AG09319 (cell line): ENCODE measurements around the gene CHST13.

ENCODE experiments used
- DNase-seq: peaks from one replicate; pipeline ENCODE4 v3.0.0-alpha.2; 2010; ENCODE audit warnings: low read depth; ENCODE audit errors: extremely low read depth
- CTCF ChIP-seq: IDR thresholded peaks from 2 replicates; pipeline ENCODE4 v1.5.1; 2011; ENCODE audit warnings: low read depth, mild to moderate bottlenecking, inconsistent platforms, low read length, moderate library complexity

Gene CHST13

GRCh38 chr3:126501054-126501453, 22.9 kb upstream of the CHST13 start:
- DNase-seq: no peak
- no peak for TF ChIP-seq CTCF

DNA sequence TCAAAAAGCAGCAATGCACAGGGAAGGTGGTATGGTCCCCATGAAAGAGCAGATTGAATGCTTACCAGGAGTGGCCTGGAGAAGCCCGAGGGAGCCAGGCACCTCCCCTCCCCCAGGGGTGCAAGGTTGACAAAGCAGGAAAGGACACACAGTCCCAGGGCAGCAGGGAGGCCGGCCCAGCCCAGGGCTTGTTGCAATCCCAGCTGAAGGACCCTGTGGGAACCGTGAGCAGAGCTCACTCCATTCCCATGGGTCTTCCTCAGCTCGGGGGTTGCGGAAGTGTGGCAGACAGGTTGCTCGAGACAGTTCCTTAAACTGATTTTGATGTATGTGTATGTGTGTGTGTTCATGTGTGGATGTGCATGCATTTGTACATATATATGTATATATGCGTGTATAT, 22.2 kb upstream of the CHST13 start:
- no peak for TF ChIP-seq CTCF
- DNase-seq: no peak

GRCh38 chr3:126502656-126503055, 21.3 kb upstream of the CHST13 start:
- no peak for DNase-seq
- no peak for TF ChIP-seq CTCF

- TF ChIP-seq CTCF: no peak
- no peak for DNase-seq
Observed at GRCh38 chr3:126503701-126504100, 20.3 kb upstream of the CHST13 start.

DNA sequence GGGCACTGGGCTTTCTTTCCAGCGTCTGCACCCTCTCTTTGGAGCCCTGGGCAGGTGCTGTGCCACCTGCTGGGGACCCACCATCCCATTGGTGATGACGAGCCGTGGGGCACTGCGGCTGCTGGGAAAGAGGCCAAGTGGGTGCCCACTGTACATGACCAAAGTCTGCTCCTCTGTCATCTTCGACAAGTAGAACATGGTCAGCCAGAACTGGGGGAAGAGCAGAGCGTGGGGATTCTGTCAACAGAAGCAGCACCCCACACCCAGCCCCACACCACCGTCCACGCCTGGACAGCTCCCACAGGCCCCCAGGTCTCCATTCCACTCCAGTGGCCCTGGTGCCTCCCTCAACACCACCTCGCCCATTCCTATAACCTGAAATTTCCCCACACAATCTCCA, 16.1 kb upstream of the CHST13 start:
- TF ChIP-seq CTCF: no peak
- DNase-seq: no peak

GRCh38 chr3:126508564-126508964, 15.4 kb upstream of the CHST13 start:
- no peak for DNase-seq
- no peak for TF ChIP-seq CTCF

GRCh38 chr3:126509597-126510307, 14.2 kb upstream of the CHST13 start:
- no peak for DNase-seq
- TF ChIP-seq CTCF: no peak
